ENCODE measurements around the gene CAMSAP3. TPM values are rescaled to one million over a fixed set of nuclear protein-coding genes. Genes with fewer than 3 reads are reported as not detected.

Gene CAMSAP3
- total RNA-seq, 2 donors from 2014 or later: 21.8 to 32.3 TPM

DNA sequence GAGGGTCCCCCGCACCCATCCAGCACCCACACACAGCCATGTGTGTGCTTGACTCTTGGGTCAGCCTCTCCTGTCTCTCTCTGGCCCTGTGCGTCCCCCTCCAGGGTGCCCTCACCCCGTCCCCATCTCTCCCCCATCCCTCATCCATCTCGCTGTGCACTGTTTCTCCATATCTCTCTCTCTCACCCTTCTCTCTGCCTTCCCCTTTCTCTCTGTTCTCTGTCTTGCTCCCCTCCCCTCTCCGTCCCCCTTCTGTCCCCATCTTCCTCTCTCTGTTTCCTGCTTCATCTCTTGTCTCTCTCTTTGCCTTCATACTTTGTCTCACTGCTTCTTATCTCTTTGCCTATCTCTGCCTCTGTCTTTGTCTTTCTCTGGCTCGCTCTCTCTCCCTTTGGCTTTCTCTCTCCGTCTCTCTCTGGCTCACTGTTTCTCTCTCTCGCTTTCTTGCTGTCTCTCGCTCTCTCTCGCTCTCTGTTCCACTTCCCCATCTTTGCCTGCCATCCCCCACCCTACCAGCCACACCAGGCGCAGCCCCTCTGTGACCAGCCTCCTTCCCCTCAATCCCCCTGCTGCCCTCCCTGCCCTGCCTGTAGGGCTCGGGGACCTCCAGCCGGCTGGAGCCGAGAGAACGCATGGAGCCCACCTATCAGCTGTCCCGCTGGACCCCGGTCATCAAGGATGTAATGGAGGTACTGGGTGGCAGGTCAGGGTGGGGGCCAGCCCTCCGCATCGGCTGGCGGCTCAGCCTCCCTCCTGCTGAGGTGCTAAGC lies 50.2 kb downstream of the CAMSAP3 start:
- Histone ChIP-seq H3K27ac (no peak overlapping the region), H3K27me3 (no peaks in the 10 kb centered on the region), H3K4me3 (no peak overlapping the region), H3K36me3 (replicated peaks in 1 of 2; ENCODE audit: insufficient read depth in 1 of 2, low read depth in 2 of 2) (no peaks in the 10 kb centered on the region), H3K9me3 (no peaks in the 10 kb centered on the region), H3K4me1 (peaks cover 11% of the 10 kb centered on the region)
- no peak for DNase-seq
- TF ChIP-seq, protein P1, sequence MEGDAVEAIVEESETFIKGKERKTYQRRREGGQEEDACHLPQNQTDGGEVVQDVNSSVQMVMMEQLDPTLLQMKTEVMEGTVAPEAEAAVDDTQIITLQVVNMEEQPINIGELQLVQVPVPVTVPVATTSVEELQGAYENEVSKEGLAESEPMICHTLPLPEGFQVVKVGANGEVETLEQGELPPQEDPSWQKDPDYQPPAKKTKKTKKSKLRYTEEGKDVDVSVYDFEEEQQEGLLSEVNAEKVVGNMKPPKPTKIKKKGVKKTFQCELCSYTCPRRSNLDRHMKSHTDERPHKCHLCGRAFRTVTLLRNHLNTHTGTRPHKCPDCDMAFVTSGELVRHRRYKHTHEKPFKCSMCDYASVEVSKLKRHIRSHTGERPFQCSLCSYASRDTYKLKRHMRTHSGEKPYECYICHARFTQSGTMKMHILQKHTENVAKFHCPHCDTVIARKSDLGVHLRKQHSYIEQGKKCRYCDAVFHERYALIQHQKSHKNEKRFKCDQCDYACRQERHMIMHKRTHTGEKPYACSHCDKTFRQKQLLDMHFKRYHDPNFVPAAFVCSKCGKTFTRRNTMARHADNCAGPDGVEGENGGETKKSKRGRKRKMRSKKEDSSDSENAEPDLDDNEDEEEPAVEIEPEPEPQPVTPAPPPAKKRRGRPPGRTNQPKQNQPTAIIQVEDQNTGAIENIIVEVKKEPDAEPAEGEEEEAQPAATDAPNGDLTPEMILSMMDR (IDR thresholded peaks at IDR 0.05): no peak
- TF ChIP-seq POLR2A (IDR thresholded peaks at IDR 0.05): no peak
- intact Hi-C loops (cut with DNase I): no loop called here
- WGBS, 2 donors: 73 to 88% methylated on average over 19 to 20 of the region's 20 CpGs
- no peak for ATAC-seq

DNA sequence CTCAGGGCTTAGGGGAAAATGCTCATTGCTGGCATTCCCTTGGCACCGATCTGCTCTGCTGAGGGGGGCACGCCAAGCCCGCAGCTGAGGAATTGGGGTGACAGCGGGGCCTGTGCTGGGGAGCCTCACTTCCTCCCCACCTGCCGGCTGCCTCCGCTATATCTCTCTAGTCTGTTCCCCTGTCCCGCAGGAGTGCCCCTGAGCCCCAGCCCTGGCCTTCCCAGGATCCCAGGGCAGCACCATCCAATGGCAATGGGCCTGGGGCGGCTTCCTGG lies 50.7 kb downstream of the CAMSAP3 start:
- H3K27ac ChIP-seq: no peak overlapping the region
- H3K4me3 ChIP-seq: no peak overlapping the region
- 80 to 82% methylated on average over 7 to 8 of the region's 8 CpGs for WGBS, 2 donors
- ATAC-seq: no peak
- no peak for DNase-seq
- no peaks in the 10 kb centered on the region for H3K9me3 ChIP-seq
- TF ChIP-seq, protein P1 (IDR thresholded peaks at IDR 0.05): no peak
- no peak for TF ChIP-seq POLR2A (IDR thresholded peaks at IDR 0.05)
- H3K36me3 ChIP-seq (replicated peaks in 1 of 2; ENCODE audit: insufficient read depth in 1 of 2, low read depth in 2 of 2): no peaks in the 10 kb centered on the region
- no peaks in the 10 kb centered on the region for H3K27me3 ChIP-seq
- peaks cover 11% of the 10 kb centered on the region for H3K4me1 ChIP-seq
- intact Hi-C loops (cut with DNase I): no loop called here

DNA sequence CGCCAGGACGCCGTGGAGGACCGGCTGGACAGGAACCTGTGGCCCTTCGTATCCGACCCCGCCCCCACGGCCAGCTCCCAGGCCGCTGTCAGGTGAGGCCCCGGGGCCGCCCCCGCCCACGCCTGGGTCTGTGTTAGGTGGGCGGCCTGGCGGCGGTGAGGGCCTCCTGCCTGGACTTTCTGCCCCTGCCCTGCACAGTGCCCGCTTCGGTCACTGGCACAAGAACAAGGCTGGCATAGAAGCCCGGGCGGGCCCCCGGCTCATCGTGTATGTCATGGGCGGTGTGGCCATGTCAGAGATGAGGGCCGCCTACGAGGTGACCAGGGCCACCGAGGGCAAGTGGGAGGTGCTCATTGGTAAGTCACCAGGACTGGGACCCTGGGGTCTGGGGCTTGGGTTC lies 51.5 kb downstream of the CAMSAP3 start:
- intact Hi-C loops (cut with DNase I): no loop called here
- Histone ChIP-seq H3K27ac (no peak overlapping the region), H3K36me3 (replicated peaks in 1 of 2; ENCODE audit: insufficient read depth in 1 of 2, low read depth in 2 of 2) (no peaks in the 10 kb centered on the region), H3K27me3 (no peaks in the 10 kb centered on the region), H3K4me1 (peaks cover 16% of the 10 kb centered on the region), H3K9me3 (no peaks in the 10 kb centered on the region), H3K4me3 (no peak overlapping the region)
- DNase-seq: no peak
- no peak for ATAC-seq
- TF ChIP-seq POLR2A (IDR thresholded peaks at IDR 0.05): no peak
- TF ChIP-seq, protein P1 (IDR thresholded peaks at IDR 0.05): no peak
- WGBS, 2 donors: 90 to 93% methylated on average over 7 to 23 of the region's 26 CpGs

DNA sequence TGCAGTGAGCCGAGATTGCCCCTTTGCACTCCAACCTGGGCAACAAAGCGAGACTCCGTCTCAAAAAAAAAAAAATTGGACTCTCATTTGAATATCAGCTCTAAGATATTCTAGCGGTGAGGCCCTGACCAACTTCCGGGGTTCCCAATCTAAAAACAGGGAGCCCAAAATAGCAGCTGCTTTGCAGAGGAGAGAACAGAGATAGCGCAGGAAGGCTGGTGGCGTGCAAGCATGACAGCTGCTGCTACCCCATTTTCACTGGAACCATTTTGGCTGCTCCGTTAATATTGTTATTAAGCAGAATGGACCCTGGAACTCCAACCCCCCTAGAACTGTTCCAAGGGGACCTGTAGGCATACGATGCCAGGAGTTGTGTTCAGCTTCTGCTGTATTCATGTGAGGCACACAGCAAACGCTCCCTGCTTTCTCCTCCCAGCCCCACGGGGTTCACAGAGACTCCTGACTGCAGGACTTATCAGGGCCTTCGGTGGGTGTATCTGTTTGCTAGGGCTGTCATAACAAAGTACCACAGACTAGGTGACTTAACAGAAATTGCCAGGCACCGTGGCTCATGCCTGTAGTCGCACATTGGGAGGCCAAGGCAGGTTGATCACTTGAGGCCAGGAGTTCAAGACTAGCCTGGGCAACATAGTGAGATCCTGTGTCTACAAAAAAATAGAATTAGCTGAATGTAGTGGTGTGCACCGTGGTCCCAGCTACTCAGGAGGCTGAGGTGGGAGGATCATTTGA lies 52.8 kb downstream of the CAMSAP3 start:
- ATAC-seq: no peak
- Histone ChIP-seq H3K36me3 (replicated peaks in 1 of 2; ENCODE audit: insufficient read depth in 1 of 2, low read depth in 2 of 2) (no peaks in the 10 kb centered on the region), H3K27me3 (no peaks in the 10 kb centered on the region), H3K4me3 (no peak overlapping the region), H3K27ac (peak overlapping the region in 3 of 4 donors; percentile 61 to 84 (median 69)), H3K9me3 (no peaks in the 10 kb centered on the region), H3K4me1 (peaks cover 27% of the 10 kb centered on the region)
- DNase-seq: no peak
- TF ChIP-seq, protein P1 (IDR thresholded peaks at IDR 0.05): no peak
- TF ChIP-seq POLR2A (IDR thresholded peaks at IDR 0.05): no peak
- intact Hi-C loops (cut with DNase I): no loop called here
- WGBS, 2 donors: 73 to 77% methylated on average over 15 of the region's 15 CpGs

Data from body of pancreas (tissue), 4 donors.